Measurements from ENCODE around the gene WAC.

The WAC gene

GRCh38 chr10:28669227-28670173, 136.6 kb downstream of the WAC start:
- DNase-seq, result no peak

Data from CD4-positive, alpha-beta T cell treated with Interleukin-1 beta for 1 hour (primary cell).